Ovary (tissue), 9 donors: ENCODE results near the gene PHF21A. TPM values are rescaled to one million over a fixed set of nuclear protein-coding genes. Genes with fewer than 3 reads are reported as not detected.

Experiments used
- DNase-seq, 5 donors: peaks; one replicate each; pipeline ENCODE4 v3.0.0-alpha.2; 2019 to 2020
- H3K27ac ChIP-seq, 2 donors: fragments of 200-600 bp; one replicate each; pipeline versions ENCODE4 v1.5.1 to v1.8.0; 2019 to 2022
- H3K27me3 ChIP-seq: fragments of 200-600 bp; one replicate; pipeline ENCODE4 v1.8.0; 2022
- H3K36me3 ChIP-seq: fragments of 200-600 bp; sonication (generic); one replicate; pipeline ENCODE4 v1.5.1; 2019
- H3K4me1 ChIP-seq: one replicate; pipeline ENCODE4 v1.8.1; 2013; ENCODE audit warnings: mild to moderate bottlenecking, moderate library complexity; ENCODE audit not compliant: insufficient read depth
- H3K4me3 ChIP-seq: fragments of 200-600 bp; sonication (generic); one replicate; pipeline ENCODE4 v1.5.1; 2017
- H3K9me3 ChIP-seq, 2 donors: fragments of 200-600 bp in 1 of 2; sonication (generic) in 1 of 2; one replicate each; pipeline versions ENCODE4 v1.5.1 to v1.8.1; 2013 to 2019; ENCODE audit warnings: mild to moderate bottlenecking in 1 of 2, moderate library complexity in 1 of 2
- CTCF ChIP-seq, 3 donors: fragments of 450-650 bp in 2 of 3; fragments of 200-600 bp in 1 of 3; IDR thresholded peaks; one replicate each; pipeline versions ENCODE4 v1.5.1 to v1.8.0; 2016 to 2022; ENCODE audit warnings: antibody characterized with exemption in 3 of 3, mild to moderate bottlenecking in 1 of 3
- EP300 ChIP-seq: sonication (generic); formaldehyde crosslinking; IDR thresholded peaks from one replicate; pipeline ENCODE4 v1.6.1; 2017; ENCODE audit warnings: antibody characterized with exemption
- POLR2A ChIP-seq: fragments of 450-650 bp; IDR thresholded peaks from one replicate; pipeline ENCODE4 v1.6.1; 2017; ENCODE audit warnings: antibody characterized with exemption, mild to moderate bottlenecking, moderate library complexity
- WGBS, 3 donors: extraction: QIAGEN DNeasy Blood & Tissue Kit in 1 of 3; methylation state at CpG; one replicate each; pipeline versions ENCODE4 v1.1.5 to v1.1.7; 2013 to 2017; 5-methylcytosine and 5-hydroxymethylcytosine counted together
- intact Hi-C, 4 donors: fragments of 100-400 bp; cut with DNase I; formaldehyde crosslinking; loops; one replicate each; pipeline versions ENCODE4 v1.11.0 to v1.15.1; 2022 to 2023
- polyA plus RNA-seq, 2 donors: library from polyadenylated mRNA; stranded (reverse); fragments of 200-250 nt in 1 of 2; fragments of 350-450 nt in 1 of 2; fragmentation: Illumina TruSeq in 1 of 2; extraction: RNeasy Lipid Tissue Mini Kit (QIAGEN cat#74804) in 1 of 2; gene quantifications; one replicate each; pipeline ENCODE4 v1.2.3, GENCODE V29; 2013 to 2014
- total RNA-seq, 7 donors: library from RNA; depleted of rRNA in 2 of 7; stranded (reverse); fragments of >200 nt in 2 of 7; fragmentation: NEBNext Ultra II Directional in 3 of 7; extraction: Animal tissue kit (Norgen Biotek cat#: 25700) in 3 of 7; gene quantifications; one replicate each; pipeline versions ENCODE4 v1.1.0 to v1.2.4, GENCODE V29; 2016 to 2023
- donor health status: DM: no; HTN: no; CAD: no; lungs with moderate emphysema.
- donor health status: DM: no; HTN: no; CAD: no.
- donor health status: Bipolar disorder and iron deficiency.
- donor health status: DM: yes; HTN: yes; CAD: no.
- donor health status: DM: no; HTN: no; CAD: no.
- donor health status: DM: yes; HTN: yes; CAD: no.

Gene PHF21A
- total and polyA plus RNA-seq, 9 donors, result 20.6 to 76.0 (median 58.2) TPM

GRCh38 chr11:46072172-46072964 is 48.9 kb downstream of the PHF21A start:
- WGBS, 3 donors, result 62 to 72% (median 68%) methylated on average over 4 of the region's 4 CpGs
- H3K36me3 ChIP-seq, result no peaks in the 10 kb centered on the region
- no peaks in the 10 kb centered on the region for H3K9me3 ChIP-seq
- DNase-seq, result peak in 1 of 5 donors; percentile 20
- intact Hi-C loops, result no loop called here
- TF ChIP-seq CTCF (IDR thresholded peaks at IDR 0.05) (no peak), POLR2A (no peak), EP300 (no peak)
- peaks cover 3% of the 10 kb centered on the region for H3K4me1 ChIP-seq
- H3K4me3 ChIP-seq, result no peak overlapping the region
- no peaks in the 10 kb centered on the region for H3K27me3 ChIP-seq
- H3K27ac ChIP-seq, result no peak overlapping the region

- WGBS, 3 donors, result 90 to 94% (median 93%) methylated on average over 1 of the region's 1 CpG
- intact Hi-C loops, result no loop called here
These were observed 50.2 kb downstream of the PHF21A start for GRCh38 chr11:46071091-46071490.

GRCh38 chr11:46069595-46069994 is 51.7 kb downstream of the PHF21A start:
- 96% methylated on average over 3 of the region's 3 CpGs for WGBS, 3 donors
- no peak for DNase-seq
- no peaks in the 10 kb centered on the region for H3K36me3 ChIP-seq

More at GRCh38 chr11:46071091-46071490, 50.2 kb downstream of the PHF21A start:
- Histone ChIP-seq H3K4me1 (peaks cover 3% of the 10 kb centered on the region), H3K27ac (no peak overlapping the region), H3K27me3 (no peaks in the 10 kb centered on the region), H3K4me3 (no peak overlapping the region), H3K36me3 (no peaks in the 10 kb centered on the region), H3K9me3 (no peaks in the 10 kb centered on the region)
- no peak for DNase-seq
- TF ChIP-seq POLR2A (no peak), CTCF (IDR thresholded peaks at IDR 0.05) (no peak), EP300 (no peak)

GRCh38 chr11:46066335-46066734 is 54.9 kb downstream of the PHF21A start:
- intact Hi-C loops, result no loop called here
- Histone ChIP-seq H3K36me3 (no peaks in the 10 kb centered on the region), H3K27ac (no peak overlapping the region), H3K9me3 (no peaks in the 10 kb centered on the region), H3K4me1 (no peaks in the 10 kb centered on the region), H3K27me3 (no peaks in the 10 kb centered on the region), H3K4me3 (no peak overlapping the region)
- TF ChIP-seq EP300 (no peak), POLR2A (no peak), CTCF (IDR thresholded peaks at IDR 0.05) (no peak)
- WGBS, 3 donors, result 94 to 97% (median 95%) methylated on average over 4 of the region's 4 CpGs
- no peak for DNase-seq

More at GRCh38 chr11:46069595-46069994, 51.7 kb downstream of the PHF21A start:
- peaks cover 3% of the 10 kb centered on the region for H3K4me1 ChIP-seq
- H3K27me3 ChIP-seq, result no peaks in the 10 kb centered on the region
- TF ChIP-seq EP300 (no peak), POLR2A (no peak), CTCF (IDR thresholded peaks at IDR 0.05) (no peak)
- no peak overlapping the region for H3K4me3 ChIP-seq
- no peak overlapping the region for H3K27ac ChIP-seq
- intact Hi-C loops, result no loop called here
- H3K9me3 ChIP-seq, result no peaks in the 10 kb centered on the region
